GM23248 (cell line): ENCODE measurements around the gene ATP2B3.

Experiments
- EZH2 ChIP-seq: fragments of 200-600 bp; sonication (generic); IDR thresholded peaks from 2 replicates; pipeline ENCODE4 v1.6.1; 2018; ENCODE audit warnings: antibody characterized with exemption, mild to moderate bottlenecking; ENCODE audit not compliant: insufficient read depth, poor library complexity, severe bottlenecking
- EZH2phosphoT487 ChIP-seq: fragments of 200-600 bp; sonication (generic); IDR thresholded peaks from 2 replicates; pipeline ENCODE4 v1.6.1; 2018; ENCODE audit warnings: antibody characterized with exemption, moderate library complexity, mild to moderate bottlenecking, low read depth; ENCODE audit not compliant: insufficient read depth

DNA sequence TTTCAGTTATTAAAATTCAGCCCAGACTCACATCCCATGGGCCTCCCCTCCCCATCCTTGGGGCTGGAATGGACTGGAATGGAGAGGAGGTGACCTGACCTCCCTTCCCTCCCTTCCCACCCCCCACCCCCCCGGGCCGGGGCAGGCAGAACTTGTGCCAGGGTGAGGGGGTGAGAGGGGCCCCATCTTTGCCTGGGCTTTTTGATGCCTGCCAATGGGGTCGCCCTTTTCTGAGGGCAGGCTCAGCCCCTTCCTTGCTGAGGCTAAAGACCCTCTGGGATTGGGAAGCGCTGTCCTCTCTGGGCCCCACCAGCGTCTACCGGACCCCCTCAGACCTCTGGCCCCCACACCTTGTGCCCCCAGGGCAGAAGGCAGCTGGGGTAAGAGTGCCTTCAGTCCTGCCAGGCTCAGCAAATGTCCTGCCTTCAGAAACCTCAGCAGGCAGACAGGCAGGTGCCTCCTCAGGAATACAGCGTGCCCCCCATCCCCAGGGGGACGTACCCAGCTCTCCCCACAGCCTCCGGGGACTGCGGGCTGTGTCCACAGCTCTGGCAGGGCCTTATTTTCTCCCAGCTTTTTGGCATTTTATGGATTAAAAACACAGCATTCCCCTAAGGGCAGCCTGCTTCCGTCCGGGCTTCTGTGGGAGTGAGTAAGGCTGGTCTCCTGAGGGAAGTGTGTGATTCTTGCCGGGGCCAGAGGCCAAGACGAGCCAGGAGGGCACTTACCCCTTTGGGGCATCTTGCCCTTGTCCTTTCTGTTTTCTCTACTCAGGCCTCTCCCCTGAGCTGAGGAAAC is 94.1 kb downstream of the ATP2B3 start:
- TF ChIP-seq EZH2phosphoT487 (no peak), EZH2 (no peak)
